ENCODE results near the gene WRAP53.

DNA sequence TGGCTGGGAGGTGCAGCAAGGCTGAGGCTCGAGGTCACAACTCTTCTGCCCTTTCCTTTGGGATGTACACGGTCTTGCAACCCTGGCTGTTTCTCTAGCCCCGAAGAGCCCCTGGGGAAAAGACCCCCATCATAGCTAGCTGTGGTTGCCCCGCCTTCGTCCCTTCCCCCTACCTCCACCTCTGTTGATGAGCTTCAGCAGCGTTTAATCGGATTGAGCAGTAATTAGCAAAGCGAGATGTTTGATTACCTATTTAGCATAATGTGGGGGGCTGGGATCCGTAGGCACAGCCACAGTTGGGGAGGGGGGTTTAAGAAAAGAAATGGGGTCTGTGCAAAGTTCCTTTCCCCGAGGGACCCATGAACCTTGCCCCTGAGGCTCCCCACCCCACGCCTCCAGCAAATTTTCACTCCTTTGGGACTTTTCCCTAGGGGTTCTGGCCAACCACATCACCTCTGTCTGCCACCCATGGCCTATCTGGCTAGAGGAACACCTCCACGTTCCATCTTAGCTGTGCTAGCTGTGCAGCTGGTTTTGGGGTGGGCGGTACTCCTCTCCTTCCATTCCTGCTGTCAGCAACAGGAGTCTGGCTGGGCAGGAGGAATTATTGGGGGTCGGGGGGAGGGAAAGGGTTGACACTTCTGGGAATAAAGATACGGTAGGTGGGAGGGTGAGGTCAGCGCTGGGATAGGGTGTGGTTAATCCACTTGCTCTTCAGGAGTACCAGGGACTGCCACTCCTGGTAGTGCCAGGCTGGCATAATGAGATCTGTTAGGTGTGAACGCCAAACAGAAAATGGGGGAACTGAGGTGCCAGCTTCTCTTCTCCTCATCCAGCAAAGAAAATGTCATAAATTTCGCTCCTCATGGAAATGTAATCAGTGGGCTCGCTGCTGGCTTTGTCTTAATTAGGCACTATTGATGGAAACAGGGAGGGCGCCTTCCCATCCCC, 27.9 kb downstream of the WRAP53 start:
- TF ChIP-seq, protein P1, sequence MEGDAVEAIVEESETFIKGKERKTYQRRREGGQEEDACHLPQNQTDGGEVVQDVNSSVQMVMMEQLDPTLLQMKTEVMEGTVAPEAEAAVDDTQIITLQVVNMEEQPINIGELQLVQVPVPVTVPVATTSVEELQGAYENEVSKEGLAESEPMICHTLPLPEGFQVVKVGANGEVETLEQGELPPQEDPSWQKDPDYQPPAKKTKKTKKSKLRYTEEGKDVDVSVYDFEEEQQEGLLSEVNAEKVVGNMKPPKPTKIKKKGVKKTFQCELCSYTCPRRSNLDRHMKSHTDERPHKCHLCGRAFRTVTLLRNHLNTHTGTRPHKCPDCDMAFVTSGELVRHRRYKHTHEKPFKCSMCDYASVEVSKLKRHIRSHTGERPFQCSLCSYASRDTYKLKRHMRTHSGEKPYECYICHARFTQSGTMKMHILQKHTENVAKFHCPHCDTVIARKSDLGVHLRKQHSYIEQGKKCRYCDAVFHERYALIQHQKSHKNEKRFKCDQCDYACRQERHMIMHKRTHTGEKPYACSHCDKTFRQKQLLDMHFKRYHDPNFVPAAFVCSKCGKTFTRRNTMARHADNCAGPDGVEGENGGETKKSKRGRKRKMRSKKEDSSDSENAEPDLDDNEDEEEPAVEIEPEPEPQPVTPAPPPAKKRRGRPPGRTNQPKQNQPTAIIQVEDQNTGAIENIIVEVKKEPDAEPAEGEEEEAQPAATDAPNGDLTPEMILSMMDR (IDR thresholded peaks at IDR 0.05; ENCODE audit: low read depth, low read length, missing input control) = no peak
- TF ChIP-seq, protein P2, sequence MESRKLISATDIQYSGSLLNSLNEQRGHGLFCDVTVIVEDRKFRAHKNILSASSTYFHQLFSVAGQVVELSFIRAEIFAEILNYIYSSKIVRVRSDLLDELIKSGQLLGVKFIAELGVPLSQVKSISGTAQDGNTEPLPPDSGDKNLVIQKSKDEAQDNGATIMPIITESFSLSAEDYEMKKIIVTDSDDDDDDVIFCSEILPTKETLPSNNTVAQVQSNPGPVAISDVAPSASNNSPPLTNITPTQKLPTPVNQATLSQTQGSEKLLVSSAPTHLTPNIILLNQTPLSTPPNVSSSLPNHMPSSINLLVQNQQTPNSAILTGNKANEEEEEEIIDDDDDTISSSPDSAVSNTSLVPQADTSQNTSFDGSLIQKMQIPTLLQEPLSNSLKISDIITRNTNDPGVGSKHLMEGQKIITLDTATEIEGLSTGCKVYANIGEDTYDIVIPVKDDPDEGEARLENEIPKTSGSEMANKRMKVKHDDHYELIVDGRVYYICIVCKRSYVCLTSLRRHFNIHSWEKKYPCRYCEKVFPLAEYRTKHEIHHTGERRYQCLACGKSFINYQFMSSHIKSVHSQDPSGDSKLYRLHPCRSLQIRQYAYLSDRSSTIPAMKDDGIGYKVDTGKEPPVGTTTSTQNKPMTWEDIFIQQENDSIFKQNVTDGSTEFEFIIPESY (IDR thresholded peaks at IDR 0.05) = no peak

Data from liver (tissue), 2 donors.